Colonic mucosa (tissue), 4 donors: Measurements from ENCODE around the gene SUV39H1. TPM values are rescaled to one million over a fixed set of nuclear protein-coding genes. Genes with fewer than 3 reads are reported as not detected.
A peak's percentile ranks its signal among the peaks of the same experiment; 100 is the strongest.
"Not testable (repeated sequence)": the region's sequence is repeated elsewhere in the genome, so short reads cannot be mapped to it uniquely, and the experiment has no call there.

Experiments
- DNase-seq: peaks from one replicate; pipeline ENCODE4 v3.0.0-alpha.2; 2020
- H3K27ac ChIP-seq: fragments of 200-600 bp; one replicate; pipeline ENCODE4 v1.8.0; 2021
- H3K27me3 ChIP-seq: fragments of 200-600 bp; one replicate; pipeline ENCODE4 v1.8.0; 2021
- H3K36me3 ChIP-seq: fragments of 200-600 bp; one replicate; pipeline ENCODE4 v1.8.0; 2021
- H3K4me1 ChIP-seq: fragments of 200-600 bp; one replicate; pipeline ENCODE4 v1.8.0; 2021; ENCODE audit warnings: mild to moderate bottlenecking
- H3K4me3 ChIP-seq: fragments of 200-600 bp; one replicate; pipeline ENCODE4 v1.8.0; 2021
- H3K9ac ChIP-seq, 2 donors: one replicate each; pipeline ENCODE4 v1.7.0; 2013; ENCODE audit warnings: control low read depth in 2 of 2, low read depth in 2 of 2, low read length in 2 of 2
- H3K9me3 ChIP-seq: fragments of 200-600 bp; one replicate; pipeline ENCODE4 v1.8.0; 2021
- CTCF ChIP-seq: fragments of 200-600 bp; IDR thresholded peaks from one replicate; pipeline ENCODE4 v1.8.0; 2022; ENCODE audit warnings: antibody characterized with exemption, mild to moderate bottlenecking
- intact Hi-C: fragments of 100-400 bp; cut with DNase I; formaldehyde crosslinking; loops from one replicate; pipeline ENCODE4 v1.14.1; 2022
- total RNA-seq, 2 donors: library from RNA; stranded (reverse); fragmentation: NEBNext Ultra II Directional in 1 of 2; extraction: Animal tissue kit (Norgen Biotek cat#: 25700) in 1 of 2; gene quantifications; one replicate each; pipeline ENCODE4 v1.2.1, GENCODE V29; 2021
- donor health status: healthy.
- donor health status: DM: no; HTN: no; CAD: no.
- donor health status: DM: no; HTN: no; CAD: no.

SUV39H1 gene
- total RNA-seq, 2 donors from 2014 or later: 4.8 to 16.8 TPM

GRCh38 chrX:48676893-48677270 is 19.7 kb upstream of the SUV39H1 start:
- TF ChIP-seq CTCF: no peak
- H3K4me3 ChIP-seq: peak overlapping the region; percentile 69
- H3K4me1 ChIP-seq: no peaks in the 10 kb centered on the region
- H3K9me3 ChIP-seq: no peaks in the 10 kb centered on the region
- no peaks in the 10 kb centered on the region for H3K27me3 ChIP-seq
- H3K36me3 ChIP-seq: no peaks in the 10 kb centered on the region
- H3K9ac ChIP-seq: peak overlapping the region; percentile 84 to 93
- intact Hi-C loops: no loop called here
- DNase-seq: peak; percentile 30
- peak overlapping the region; percentile 85 for H3K27ac ChIP-seq

DNA sequence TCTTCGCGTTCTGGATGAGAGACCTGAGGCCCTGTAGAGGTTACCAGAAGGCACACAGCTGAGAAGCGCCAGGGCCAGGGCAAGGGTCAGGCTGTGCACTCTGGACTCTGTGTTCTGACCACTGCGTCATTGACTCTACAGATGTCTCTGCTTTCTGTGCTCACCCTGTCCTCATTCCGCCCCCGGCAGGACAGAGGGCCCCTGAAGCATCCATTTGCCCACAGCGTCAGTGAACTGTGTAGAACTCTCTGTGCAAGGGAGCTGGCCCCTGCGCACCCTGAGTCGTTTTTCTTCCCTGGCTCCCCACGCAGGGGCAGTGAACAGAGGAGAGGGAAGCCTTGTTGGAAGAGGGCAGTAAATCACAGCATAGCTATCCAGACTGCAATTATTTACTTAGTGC is 19.0 kb upstream of the SUV39H1 start:
- no peaks in the 10 kb centered on the region for H3K9me3 ChIP-seq
- intact Hi-C loops: no loop called here
- no peak for DNase-seq
- H3K27ac ChIP-seq: peak overlapping the region; percentile 85
- no peak for TF ChIP-seq CTCF
- peak overlapping the region in 1 of 2 donors; percentile 84 for H3K9ac ChIP-seq
- no peak overlapping the region for H3K4me3 ChIP-seq
- H3K36me3 ChIP-seq: no peaks in the 10 kb centered on the region
- no peaks in the 10 kb centered on the region for H3K27me3 ChIP-seq
- no peaks in the 10 kb centered on the region for H3K4me1 ChIP-seq

GRCh38 chrX:48680467-48680866 is 16.1 kb upstream of the SUV39H1 start:
- not testable (repeated sequence) for H3K4me3 ChIP-seq, H3K27ac ChIP-seq

DNA sequence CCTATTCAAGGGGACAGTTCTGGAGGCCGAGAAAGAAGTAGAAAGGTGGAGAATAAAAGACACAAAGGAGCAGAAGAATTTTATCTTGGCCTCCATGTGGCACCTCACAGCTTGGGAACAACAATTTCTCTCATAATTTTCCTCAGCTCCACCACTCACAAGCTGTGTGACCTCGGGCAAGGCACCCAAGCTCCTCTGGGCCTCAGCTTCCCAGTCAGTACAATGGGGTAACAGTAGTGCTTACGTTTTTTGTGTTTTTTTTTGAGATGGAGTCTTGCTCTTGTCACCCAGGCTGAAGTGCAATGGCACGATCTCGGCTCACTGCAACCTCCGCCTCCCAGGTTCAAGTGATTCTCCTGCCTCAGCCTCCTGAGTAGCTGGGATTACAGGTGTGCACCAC is 15.6 kb upstream of the SUV39H1 start:
- intact Hi-C loops, H3K9me3 ChIP-seq, H3K4me3 ChIP-seq, H3K27ac ChIP-seq, H3K36me3 ChIP-seq, DNase-seq, H3K4me1 ChIP-seq, H3K27me3 ChIP-seq, H3K9ac ChIP-seq: not testable (repeated sequence)

More at GRCh38 chrX:48680467-48680866, 16.1 kb upstream of the SUV39H1 start:
- H3K9ac ChIP-seq, intact Hi-C loops, H3K27me3 ChIP-seq, H3K36me3 ChIP-seq, DNase-seq, H3K9me3 ChIP-seq, H3K4me1 ChIP-seq: not testable (repeated sequence)

GRCh38 chrX:48681539-48682183 is 14.9 kb upstream of the SUV39H1 start:
- Histone ChIP-seq H3K9ac (no peak overlapping the region), H3K9me3 (no peaks in the 10 kb centered on the region), H3K36me3 (no peaks in the 10 kb centered on the region), H3K27me3 (no peaks in the 10 kb centered on the region), H3K4me1 (no peaks in the 10 kb centered on the region), H3K27ac (no peak overlapping the region), H3K4me3 (no peak overlapping the region)
- intact Hi-C loops: no loop called here
- TF ChIP-seq CTCF: no peak
- DNase-seq: no peak

- H3K27ac ChIP-seq, H3K9ac ChIP-seq, DNase-seq, H3K36me3 ChIP-seq, H3K9me3 ChIP-seq, H3K4me1 ChIP-seq, H3K4me3 ChIP-seq, H3K27me3 ChIP-seq, intact Hi-C loops: not testable (repeated sequence)
Measured at GRCh38 chrX:48682795-48683194, 13.7 kb upstream of the SUV39H1 start.

GRCh38 chrX:48683411-48683982 is 13.0 kb upstream of the SUV39H1 start, which contains the start of gene WAS:
WAS (plus strand) TSS chrX:48683799; CDS start chrX:48683854, 55 bp downstream.
- H3K9me3 ChIP-seq: no peaks in the 10 kb centered on the region
- H3K27ac ChIP-seq: peak within 1 kb of the TSS; percentile 46
- TF ChIP-seq CTCF: no peak
- intact Hi-C loops: no loop called here
- no peak for DNase-seq
- H3K36me3 ChIP-seq: no peaks in the 10 kb centered on the region
- peak within 1 kb of the TSS; percentile 11 for H3K4me3 ChIP-seq
- H3K27me3 ChIP-seq: no peaks in the 10 kb centered on the region
- H3K4me1 ChIP-seq: no peaks in the 10 kb centered on the region
- peak within 1 kb of the TSS; percentile 23 to 57 for H3K9ac ChIP-seq
